Hepatocyte (in vitro differentiated cells): ENCODE results near the gene FARP1. TPM values are rescaled to one million over a fixed set of nuclear protein-coding genes. Genes with fewer than 3 reads are reported as not detected.

Source experiments
- DNase-seq: peaks from one replicate; pipeline ENCODE4 v3.0.0-alpha.2; 2016; ENCODE audit warnings: low spot score
- H2AFZ ChIP-seq: fragments of 200-600 bp; sonication (generic); 2 replicates; pipeline ENCODE4 v1.6.0; 2016; ENCODE audit warnings: antibody characterized with exemption, mild to moderate bottlenecking
- H3K27ac ChIP-seq: fragments of 200-600 bp; sonication (generic); 2 replicates; pipeline ENCODE4 v1.5.1; 2016; ENCODE audit warnings: mild to moderate bottlenecking
- H3K27me3 ChIP-seq: fragments of 200-600 bp; sonication (generic); 2 replicates; pipeline ENCODE4 v1.6.1; 2016
- H3K36me3 ChIP-seq: fragments of 200-600 bp; sonication (generic); replicated peaks from 2 replicates; pipeline ENCODE4 v1.5.1; 2016; ENCODE audit warnings: low read depth; ENCODE audit not compliant: insufficient read depth
- H3K4me1 ChIP-seq: fragments of 200-600 bp; sonication (generic); 2 replicates; pipeline ENCODE4 v1.5.1; 2016; ENCODE audit warnings: mild to moderate bottlenecking, moderate library complexity; ENCODE audit not compliant: insufficient read depth
- H3K4me2 ChIP-seq: fragments of 200-600 bp; sonication (generic); 2 replicates; pipeline ENCODE4 v1.6.0; 2016
- H3K4me3 ChIP-seq: fragments of 200-600 bp; sonication (generic); 2 replicates; pipeline ENCODE4 v1.5.1; 2016; ENCODE audit warnings: mild to moderate bottlenecking
- H3K79me2 ChIP-seq: fragments of 200-600 bp; sonication (generic); 2 replicates; pipeline ENCODE4 v1.6.0; 2017; ENCODE audit warnings: mild to moderate bottlenecking
- H3K9me2 ChIP-seq: fragments of 200-600 bp; sonication (generic); replicated peaks from 2 replicates; pipeline ENCODE4 v1.6.0; 2017; ENCODE audit warnings: mild to moderate bottlenecking; ENCODE audit not compliant: insufficient read depth
- H3K9me3 ChIP-seq: fragments of 200-600 bp; sonication (generic); 2 replicates; pipeline ENCODE4 v1.5.1; 2016; ENCODE audit warnings: low read depth, mild to moderate bottlenecking
- H4K20me1 ChIP-seq: fragments of 200-600 bp; sonication (generic); 2 replicates; pipeline ENCODE4 v1.6.0; 2016; ENCODE audit warnings: mild to moderate bottlenecking; ENCODE audit not compliant: insufficient read depth, poor library complexity, severe bottlenecking
- CTCF ChIP-seq: fragments of 200-600 bp; sonication (generic); IDR thresholded peaks from 2 replicates; pipeline ENCODE4 v1.5.1; 2016; ENCODE audit warnings: antibody characterized with exemption, mild to moderate bottlenecking; ENCODE audit not compliant: poor library complexity
- EZH2 ChIP-seq: fragments of 200-600 bp; sonication (generic); IDR thresholded peaks from 2 replicates; pipeline ENCODE4 v1.6.1; 2016; ENCODE audit warnings: antibody characterized with exemption, mild to moderate bottlenecking, borderline replicate concordance
- EZH2phosphoT487 ChIP-seq: fragments of 200-600 bp; sonication (generic); IDR thresholded peaks from one replicate; pipeline ENCODE4 v1.6.1; 2018; ENCODE audit warnings: antibody characterized with exemption, mild to moderate bottlenecking, low read depth, moderate library complexity; ENCODE audit not compliant: unreplicated experiment, severe bottlenecking
- WGBS: methylation state at CpG from one replicate; pipeline ENCODE4 v1.1.6; 2016; ENCODE audit warnings: low lambda C conversion rate; ENCODE audit errors: missing lambda C conversion rate; 5-methylcytosine and 5-hydroxymethylcytosine counted together
- polyA plus RNA-seq: library from polyadenylated mRNA; unstranded; fragments of >200 nt; fragmentation: Nextera tagmentation; extraction: Ambion mirVana; gene quantifications from 2 replicates; pipeline ENCODE4 v1.2.1, GENCODE V29; 2016
- total RNA-seq: library from RNA; depleted of rRNA; stranded (reverse); fragments of >200 nt; gene quantifications from 2 replicates; pipeline ENCODE4 v1.2.3, GENCODE V29; 2014

Gene FARP1
- total and polyA plus RNA-seq, 2 experiments from 2014 or later: 35.5 to 68.7 TPM

DNA sequence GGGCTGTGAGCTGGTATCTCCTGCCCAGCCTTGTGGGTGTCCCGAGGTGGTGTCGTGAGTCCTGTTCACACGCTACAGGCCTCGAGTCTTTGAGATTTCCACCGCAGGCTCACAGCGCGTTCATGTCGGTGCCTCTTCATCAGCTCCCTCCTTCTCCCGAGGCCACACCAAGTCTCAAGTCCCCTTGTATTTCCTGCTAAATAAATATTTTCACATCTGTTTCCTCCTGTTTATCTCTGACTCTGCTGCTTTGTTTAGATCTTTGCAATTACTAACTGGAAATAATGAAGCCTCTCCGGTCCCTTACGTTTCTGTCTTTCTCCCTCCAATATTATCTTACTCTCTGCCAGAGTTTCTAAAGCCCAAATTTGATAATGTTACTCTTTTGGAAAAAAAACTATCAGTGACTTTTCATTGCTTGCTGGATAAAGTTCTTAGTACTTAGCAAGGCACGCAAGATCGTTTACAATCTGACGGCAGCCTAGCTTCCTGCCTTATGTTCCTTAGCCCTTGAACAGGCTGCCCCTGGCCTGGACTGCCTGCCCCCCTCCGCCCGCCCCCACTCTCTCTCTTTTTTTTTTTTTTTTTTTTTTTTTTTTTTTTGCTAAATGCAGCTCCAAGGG is 164.7 kb downstream of the FARP1 start:
- peak; percentile 67 for DNase-seq
- H3K4me2 ChIP-seq: peak overlapping the region; percentile 63

GRCh38 chr13:98308086-98308911 is 165.4 kb downstream of the FARP1 start:
- Histone ChIP-seq H3K27ac (peak overlapping the region; percentile 82), H3K4me3 (no peak overlapping the region), H2AFZ (no peak overlapping the region), H3K4me2 (peak overlapping the region; percentile 63), H3K79me2 (peaks cover 73% of the 10 kb centered on the region), H3K27me3 (no peaks in the 10 kb centered on the region), H4K20me1 (peaks cover 3% of the 10 kb centered on the region), H3K9me2 (no peaks in the 10 kb centered on the region), H3K4me1 (peaks cover 37% of the 10 kb centered on the region), H3K9me3 (no peaks in the 10 kb centered on the region), H3K36me3 (no peaks in the 10 kb centered on the region)
- DNase-seq: no peak
- 67% methylated on average over 20 of the region's 20 CpGs for WGBS
- no peak for TF ChIP-seq EZH2
- no peak for TF ChIP-seq EZH2phosphoT487
- TF ChIP-seq CTCF: no peak

More for the DNA sequence above, 164.7 kb downstream of the FARP1 start:
- no peak overlapping the region for H3K4me3 ChIP-seq
- H3K9me3 ChIP-seq: no peaks in the 10 kb centered on the region
- TF ChIP-seq CTCF (no peak), EZH2 (no peak)
- WGBS: 25% methylated on average over 16 of the region's 16 CpGs
- no peaks in the 10 kb centered on the region for H3K9me2 ChIP-seq
- no peak overlapping the region for H2AFZ ChIP-seq
- H3K79me2 ChIP-seq: peaks cover 79% of the 10 kb centered on the region
- H4K20me1 ChIP-seq: peaks cover 3% of the 10 kb centered on the region
- no peaks in the 10 kb centered on the region for H3K27me3 ChIP-seq
- peaks cover 41% of the 10 kb centered on the region for H3K4me1 ChIP-seq
- H3K36me3 ChIP-seq: no peaks in the 10 kb centered on the region
- H3K27ac ChIP-seq: peak overlapping the region; percentile 82

- Histone ChIP-seq H3K36me3 (no peaks in the 10 kb centered on the region), H2AFZ (no peak overlapping the region), H3K4me3 (no peak overlapping the region), H3K27me3 (no peaks in the 10 kb centered on the region), H3K4me2 (no peak overlapping the region), H3K79me2 (peaks cover 67% of the 10 kb centered on the region), H4K20me1 (peaks cover 3% of the 10 kb centered on the region), H3K27ac (no peak overlapping the region), H3K9me3 (no peaks in the 10 kb centered on the region), H3K4me1 (peaks cover 41% of the 10 kb centered on the region), H3K9me2 (no peaks in the 10 kb centered on the region)
- 87% methylated on average over 21 of the region's 21 CpGs for WGBS
- no peak for DNase-seq
- TF ChIP-seq CTCF (no peak), EZH2 (no peak), EZH2phosphoT487 (no peak)
Measured at GRCh38 chr13:98309569-98310335, 166.9 kb downstream of the FARP1 start.
